ENCODE measurements around the gene GRK5. TPM values are rescaled to one million over a fixed set of nuclear protein-coding genes. Genes with fewer than 3 reads are reported as not detected.

The GRK5 gene
- total RNA-seq, 1 experiment from 2014 or later = 1.2 TPM

DNA sequence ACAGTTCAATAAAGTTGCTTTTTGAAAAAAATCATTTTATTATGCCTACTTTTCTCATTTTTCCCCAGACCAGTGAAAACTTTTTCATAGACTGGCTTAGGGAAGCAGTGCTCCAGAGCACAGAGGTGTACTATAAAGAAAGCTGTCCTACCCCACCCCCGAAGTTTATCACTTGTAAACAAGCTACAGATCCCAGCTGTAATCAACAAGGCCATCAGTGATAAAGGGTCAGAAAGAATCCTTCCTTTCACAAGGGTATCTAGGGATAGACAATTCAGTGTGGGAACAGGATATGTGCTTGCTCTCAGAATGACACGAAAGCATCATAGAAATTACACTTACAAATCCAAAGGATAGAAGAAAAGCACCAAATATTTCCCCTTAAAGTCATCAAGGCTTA is 33.3 kb upstream of the GRK5 start:
- Mint-ChIP-seq H3K36me3 (ENCODE audit: insufficient read depth in 1 of 3, low read depth in 3 of 3) (peaks cover 42 to 70% (median 69%) of the 10 kb centered on the region in 3 experiments; a peak in 6 of 7 replicates), H3K9me3 (no peaks in the 10 kb centered on the region), H3K27ac (no peak overlapping the region), H3K27me3 (ENCODE audit: low read depth) (no peaks in the 10 kb centered on the region), H3K4me3 (no peak overlapping the region), H3K4me1 (peaks cover 9 to 10% of the 10 kb centered on the region in 2 experiments; a peak in 3 of 4 replicates)
- Histone ChIP-seq H2BK120ac (ENCODE audit: low read depth, low read length, poor library complexity, severe bottlenecking) (no peak overlapping the region), H2AK5ac (ENCODE audit: insufficient read length, low read length) (no peak overlapping the region), H3K23me2 (ENCODE audit: insufficient read length, low read depth, low read length, poor library complexity, severe bottlenecking) (peaks cover 2% of the 10 kb centered on the region), H3K27me3 (ENCODE audit: insufficient read depth, low read length) (no peaks in the 10 kb centered on the region), H3K14ac (ENCODE audit: insufficient read depth, low read length) (no peak overlapping the region), H2BK15ac (ENCODE audit: low read depth, low read length) (no peak overlapping the region), H3K56ac (ENCODE audit: insufficient read length, low read depth, low read length) (no peak overlapping the region), H4K20me1 (ENCODE audit: control insufficient read depth, insufficient read depth, insufficient read length) (no peaks in the 10 kb centered on the region), H3K27ac (ENCODE audit: insufficient read length, low read depth, low read length) (no peak overlapping the region), H3K9ac (ENCODE audit: extremely low read depth, insufficient read length, low read length) (no peak overlapping the region), H3T11ph (ENCODE audit: low read length) (no peak overlapping the region), H2AFZ (ENCODE audit: low read length) (no peak overlapping the region), H4K8ac (replicated peaks; ENCODE audit: insufficient read length, low read depth, low read length) (no peak overlapping the region), H3K79me2 (ENCODE audit: insufficient read depth, low read length) (peaks cover 12% of the 10 kb centered on the region; the same call in 1 of the 2 replicates), H3K4me1 (ENCODE audit: insufficient read depth, low read length) (no peaks in the 10 kb centered on the region; the same call in 1 of the 2 replicates), H4K91ac (ENCODE audit: insufficient read length, low read depth, low read length) (no peak overlapping the region), H3K18ac (ENCODE audit: insufficient read length, low read depth, low read length) (no peak overlapping the region), H3K9me3 (ENCODE audit: control insufficient read depth, low read depth, low read length) (no peaks in the 10 kb centered on the region), H3K23ac (ENCODE audit: insufficient read length, low read depth, low read length) (no peak overlapping the region), H2BK5ac (ENCODE audit: insufficient read length, low read length) (no peak overlapping the region), H4K5ac (ENCODE audit: insufficient read length, low read depth, low read length) (no peak overlapping the region), H3K4ac (ENCODE audit: low read depth, low read length) (no peak overlapping the region), H2BK20ac (ENCODE audit: low read depth, low read length, poor library complexity, severe bottlenecking) (no peak overlapping the region), H3K4me2 (ENCODE audit: insufficient read depth, insufficient read length, low read length) (no peak overlapping the region), H3K79me1 (ENCODE audit: insufficient read depth, low read depth, low read length, poor library complexity, severe bottlenecking) (peaks cover 4% of the 10 kb centered on the region), H2BK12ac (ENCODE audit: insufficient read length, low read depth, low read length) (no peak overlapping the region)
- no peak for DNase-seq
- WGBS (ENCODE audit: extremely low coverage, insufficient read length, low lambda C conversion rate) = no CpG with 5 or more reads among the region's 2 CpGs
- TF ChIP-seq CTCF (conservative IDR thresholded peaks at IDR 0.05) = no peak

Measured in H9 (cell line).